K562 (cell line): ENCODE data around the gene ISYNA1. TPM values are rescaled to one million over a fixed set of nuclear protein-coding genes. Genes with fewer than 3 reads are reported as not detected.
A peak's percentile ranks its signal among the peaks of the same experiment; 100 is the strongest.

Source experiments
- EP300 ChIP-seq: IDR thresholded peaks from 2 replicates; pipeline ENCODE4 v1.6.1; 2012; ENCODE audit warnings: low read length, improper control_type of control experiment
- ESRRB ChIP-seq: fragments of 250-450 bp; sonication (Bioruptor Pico); IDR thresholded peaks from 2 replicates; pipeline ENCODE4 v1.5.0; 2020; ENCODE audit warnings: mild to moderate bottlenecking, moderate library complexity, borderline replicate concordance
- FOSL1 ChIP-seq: fragments of 200-800 bp; sonication (Bioruptor generic); conservative IDR thresholded peaks from 2 replicates; pipeline ENCODE4 v1.6.1; 2016; ENCODE audit warnings: missing genetic modification characterization, missing compliant biosample characterization
- FOXA3 ChIP-seq, 2 experiments: fragments of 450-650 bp in 1 of 2; sonication (generic) in 1 of 2; formaldehyde crosslinking; IDR thresholded peaks in 1 of 2; conservative IDR thresholded peaks in 1 of 2; 2 replicates each; pipeline versions ENCODE4 v1.4.0 to v1.8.0; 2020 to 2022; ENCODE audit warnings: mild to moderate bottlenecking in 2 of 2, missing genetic modification reagents in 1 of 2
- FOXK2 ChIP-seq, 2 experiments: fragments of 450-650 bp; IDR thresholded peaks in 1 of 2; conservative IDR thresholded peaks in 1 of 2; 2 replicates each; pipeline ENCODE4 v1.6.1; 2016; ENCODE audit warnings: low read depth in 2 of 2, mild to moderate bottlenecking in 1 of 2
- HDAC8 ChIP-seq: fragments of 450-650 bp; IDR thresholded peaks from 2 replicates; pipeline ENCODE4 v1.6.1; 2016; ENCODE audit warnings: mild to moderate bottlenecking, missing genetic modification characterization, moderate library complexity, missing compliant biosample characterization
- HNRNPL ChIP-seq: fragments of 200-400 bp; formaldehyde crosslinking; IDR thresholded peaks from 2 replicates; pipeline ENCODE4 v1.6.1; 2017; ENCODE audit warnings: low read depth, mild to moderate bottlenecking, low read length
- KDM2B ChIP-seq: fragments of 250-450 bp; sonication (Bioruptor Pico); IDR thresholded peaks from 2 replicates; pipeline ENCODE4 v1.8.0; 2021; ENCODE audit warnings: mild to moderate bottlenecking, moderate library complexity
- NEUROD1 ChIP-seq: fragments of 150-350 bp; IDR thresholded peaks from 2 replicates; pipeline ENCODE4 v1.6.1; 2014; ENCODE audit warnings: borderline replicate concordance, low read length, low read depth; ENCODE audit not compliant: partially characterized antibody
- POLR2A ChIP-seq: fragments of 450-650 bp; conservative IDR thresholded peaks from 2 replicates; pipeline ENCODE4 v1.6.1; 2016
- PRDM10 ChIP-seq: fragments of 450-650 bp; IDR thresholded peaks from 2 replicates; pipeline ENCODE4 v1.6.1; 2018; ENCODE audit not compliant: partially characterized antibody
- TBL1XR1 ChIP-seq, 2 experiments: IDR thresholded peaks; 2 replicates each; pipeline ENCODE4 v1.6.1; 2012; ENCODE audit warnings: improper control_type of control experiment in 2 of 2, low read length in 2 of 2, mild to moderate bottlenecking in 1 of 2
- ZNF311 ChIP-seq: fragments of 250-450 bp; sonication (Bioruptor Pico); IDR thresholded peaks from 2 replicates; pipeline ENCODE4 v1.4.0; 2020; ENCODE audit warnings: mild to moderate bottlenecking, moderate library complexity
- ZNF316 ChIP-seq: fragments of 450-650 bp; IDR thresholded peaks from 2 replicates; pipeline ENCODE4 v1.6.1; 2016
- ZNF347 ChIP-seq: fragments of 450-650 bp; formaldehyde crosslinking; IDR thresholded peaks from 2 replicates; pipeline ENCODE4 v1.4.0; 2020; ENCODE audit warnings: low read depth, mild to moderate bottlenecking, moderate library complexity
- ZNF592 ChIP-seq: fragments of 450-650 bp; IDR thresholded peaks from 2 replicates; pipeline ENCODE4 v1.6.1; 2017; ENCODE audit warnings: antibody characterized with exemption, mild to moderate bottlenecking
- ZNF707 ChIP-seq: fragments of 250-450 bp; sonication (Bioruptor Pico); conservative IDR thresholded peaks from 2 replicates; pipeline ENCODE4 v1.8.0; 2022; ENCODE audit warnings: inconsistent platforms, mild to moderate bottlenecking, moderate library complexity
- polyA plus RNA-seq, 8 experiments: library from polyadenylated mRNA; depleted of rRNA in 4 of 8; stranded (reverse) in 5 of 8; unstranded in 3 of 8; fragments of >200 nt; fragmentation: Nextera tagmentation in 2 of 8; fragmentation: Illumina TruSeq in 1 of 8; extraction: Ambion mirVana in 2 of 8; extraction: Trizol in 1 of 8; gene quantifications; 2 replicates each; pipeline versions ENCODE4 v1.2.1 to v1.2.3, GENCODE V29; 2011 to 2014; ENCODE audit warnings: inconsistent platforms in 1 of 8, missing spikeins in 1 of 8
- total RNA-seq, 7 experiments: library from RNA; depleted of rRNA in 6 of 7; stranded (reverse); fragments of >200 nt in 6 of 7; fragmentation: Illumina TruSeq in 2 of 7; extraction: Trizol in 2 of 7; gene quantifications; 2 replicates each; pipeline versions ENCODE4 v1.2.1 to v1.2.3, GENCODE V29; 2011 to 2021; ENCODE audit warnings: low replicate concordance in 1 of 7

The ISYNA1 gene
- total and polyA plus RNA-seq, 9 of the 15 experiments (the other 6 are each of a cell fraction or from before 2014, with no cell fraction given), result 21.8 to 460 (median 93.2) TPM

- TF ChIP-seq FOSL1 (tag) (no peak), KDM2B (CRISPR knock-in tag) (no peak), FOXA3 (CRISPR knock-in tag; conservative IDR thresholded peaks at IDR 0.05 in 1 of 2, IDR thresholded peaks at IDR 0.05 in 1 of 2) (peak in 1 of 2 experiments; percentile 40; a peak in 1 of 4 replicates), ZNF311 (CRISPR knock-in tag) (no peak), ZNF707 (CRISPR knock-in tag) (no peak), EP300 (no peak), NEUROD1 (no peak), ESRRB (CRISPR knock-in tag) (no peak), ZNF316 (no peak), ZNF592 (peak; percentile 34), HDAC8 (0 out of 2 replicates have a peak, but pooled peaks have one; percentile 48), ZNF347 (CRISPR knock-in tag) (no peak), HNRNPL (no peak), FOXK2 (conservative IDR thresholded peaks at IDR 0.05 in 1 of 2, IDR thresholded peaks at IDR 0.05 in 1 of 2; ENCODE audit: low read depth in 2 of 2) (no peak), POLR2A (peak; percentile 69), TBL1XR1 (IDR thresholded peaks at IDR 0.05; ENCODE audit: low read length in 2 of 2) (peak in 1 of 2 experiments; percentile 15; a peak in 1 of 4 replicates), PRDM10 (peak; percentile 57)
Observed at GRCh38 chr19:18414504-18415177, 23.3 kb downstream of the ISYNA1 start (continued).
